Liver (tissue), 3 donors: ENCODE data around the gene GUK1.

Experiments used
- GABPA ChIP-seq, 2 donors: IDR thresholded peaks in 1 of 2; conservative IDR thresholded peaks in 1 of 2; 2 replicates each; pipeline ENCODE4 v1.6.1; 2016; ENCODE audit warnings: antibody characterized with exemption in 2 of 2, mild to moderate bottlenecking in 1 of 2, moderate library complexity in 1 of 2
- RAD21 ChIP-seq, 2 donors: IDR thresholded peaks; 2 replicates each; pipeline ENCODE4 v1.6.1; 2016; ENCODE audit warnings: antibody characterized with exemption in 2 of 2, mild to moderate bottlenecking in 2 of 2
- TF ChIP-seq, protein P1 (sequence below): fragments of 150-350 bp; IDR thresholded peaks from 2 replicates; pipeline ENCODE4 v1.5.1; 2017; ENCODE audit warnings: improper control_type of control experiment, low read depth, low read length; ENCODE audit not compliant: missing input control
- donor health status: healthy.
- donor health status: healthy.

DNA sequence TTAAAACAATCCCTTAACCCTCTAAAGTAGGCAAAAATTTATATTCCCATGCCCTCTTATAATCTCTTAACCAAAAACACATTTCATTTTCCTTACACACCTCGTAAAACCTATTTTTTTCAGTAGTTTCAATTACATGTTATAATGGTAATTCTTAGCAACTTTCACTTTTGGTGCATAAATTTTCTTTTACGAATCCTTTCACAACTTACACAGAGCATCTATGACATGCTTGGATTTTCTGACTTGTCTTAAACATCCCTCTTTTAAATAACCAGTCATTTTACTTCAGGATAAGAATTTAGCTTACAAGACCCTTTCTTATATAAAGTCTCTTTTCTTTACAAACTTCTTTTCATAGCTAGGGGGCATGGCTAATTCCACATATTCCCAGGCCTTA lies 22.0 kb upstream of the GUK1 start:
- TF ChIP-seq RAD21 (IDR thresholded peaks at IDR 0.05) (no peak), GABPA (IDR thresholded peaks at IDR 0.05 in 1 of 2, conservative IDR thresholded peaks at IDR 0.05 in 1 of 2) (no peak)
- TF ChIP-seq, protein P1, sequence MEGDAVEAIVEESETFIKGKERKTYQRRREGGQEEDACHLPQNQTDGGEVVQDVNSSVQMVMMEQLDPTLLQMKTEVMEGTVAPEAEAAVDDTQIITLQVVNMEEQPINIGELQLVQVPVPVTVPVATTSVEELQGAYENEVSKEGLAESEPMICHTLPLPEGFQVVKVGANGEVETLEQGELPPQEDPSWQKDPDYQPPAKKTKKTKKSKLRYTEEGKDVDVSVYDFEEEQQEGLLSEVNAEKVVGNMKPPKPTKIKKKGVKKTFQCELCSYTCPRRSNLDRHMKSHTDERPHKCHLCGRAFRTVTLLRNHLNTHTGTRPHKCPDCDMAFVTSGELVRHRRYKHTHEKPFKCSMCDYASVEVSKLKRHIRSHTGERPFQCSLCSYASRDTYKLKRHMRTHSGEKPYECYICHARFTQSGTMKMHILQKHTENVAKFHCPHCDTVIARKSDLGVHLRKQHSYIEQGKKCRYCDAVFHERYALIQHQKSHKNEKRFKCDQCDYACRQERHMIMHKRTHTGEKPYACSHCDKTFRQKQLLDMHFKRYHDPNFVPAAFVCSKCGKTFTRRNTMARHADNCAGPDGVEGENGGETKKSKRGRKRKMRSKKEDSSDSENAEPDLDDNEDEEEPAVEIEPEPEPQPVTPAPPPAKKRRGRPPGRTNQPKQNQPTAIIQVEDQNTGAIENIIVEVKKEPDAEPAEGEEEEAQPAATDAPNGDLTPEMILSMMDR, result no peak
